ENCODE results near the gene CHD9NB. TPM values are rescaled to one million over a fixed set of nuclear protein-coding genes. Genes with fewer than 3 reads are reported as not detected.
"Not testable (repeated sequence)": the region's sequence is repeated elsewhere in the genome, so short reads cannot be mapped to it uniquely, and the experiment has no call there.

The CHD9NB gene
- total RNA-seq, 2 donors from 2014 or later: 0.47 to 0.94 TPM

DNA sequence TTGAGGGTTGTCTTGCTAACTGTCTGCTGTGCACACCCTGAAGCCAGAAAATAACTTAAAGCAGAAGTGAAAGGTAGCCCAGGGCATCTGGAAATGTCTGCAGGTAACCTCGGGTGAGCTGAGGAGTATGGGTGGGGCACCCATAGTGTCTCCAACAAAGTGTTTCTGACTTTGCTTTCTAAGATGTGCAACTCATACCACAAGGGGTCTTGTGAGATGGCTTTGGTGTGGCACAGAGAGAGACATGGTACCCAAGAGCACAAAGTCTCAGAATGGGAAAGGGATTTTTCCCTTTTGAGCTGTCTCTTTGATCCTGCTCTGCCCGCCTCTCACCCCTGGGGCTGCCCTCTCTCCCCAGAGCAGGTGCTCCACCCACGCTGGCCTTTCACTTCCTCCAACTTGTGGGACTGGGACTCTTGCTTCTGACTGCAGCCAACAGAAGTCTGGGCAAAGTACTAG is 9.0 kb upstream of the CHD9NB start:
- peak; percentile 36 to 50 for ATAC-seq
- intact Hi-C loops (cut with DNase I): no loop called here
- DNase-seq: peak; percentile 34

DNA sequence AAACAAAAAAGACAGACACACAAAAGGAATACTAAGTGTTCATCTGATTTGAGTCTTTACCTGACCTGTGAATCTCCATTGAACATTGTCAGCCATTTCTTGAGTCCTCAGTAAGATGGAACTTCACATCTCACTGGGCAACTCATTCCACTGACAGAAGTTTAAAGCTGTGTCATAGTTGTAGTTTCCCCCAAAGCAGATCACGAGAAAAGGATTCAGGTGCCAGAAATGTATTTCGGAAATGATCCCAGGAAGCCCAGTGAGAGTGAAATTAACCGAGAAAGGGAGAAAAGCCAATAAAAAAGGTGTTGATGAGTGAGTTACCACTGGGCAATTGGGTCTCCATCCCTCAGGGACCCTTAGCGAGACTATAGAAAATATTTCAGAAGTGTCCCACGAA is 8.6 kb upstream of the CHD9NB start:
- ATAC-seq (no peak), DNase-seq (no peak)
- intact Hi-C loops (cut with DNase I): no loop called here

DNA sequence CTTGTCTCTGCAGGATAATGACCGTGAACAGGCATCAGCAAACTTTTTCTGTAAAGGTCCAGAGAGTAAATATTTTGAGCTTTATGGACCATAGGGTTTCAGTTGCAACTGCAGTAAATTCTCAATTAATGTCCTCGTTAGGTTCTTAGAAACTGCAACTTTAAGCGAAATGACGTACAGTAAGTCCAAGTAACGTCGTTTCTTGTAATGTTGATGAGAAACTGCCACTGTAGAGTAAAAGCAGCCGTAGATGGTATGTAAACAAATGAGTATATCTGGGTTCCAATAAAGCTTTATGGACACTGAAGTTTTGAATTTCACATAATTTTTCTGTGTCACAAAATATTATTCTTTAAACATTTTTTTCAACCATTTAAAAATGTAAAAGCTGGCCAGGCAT is 7.0 kb upstream of the CHD9NB start:
- ATAC-seq (no peak), DNase-seq (no peak)
- intact Hi-C loops (cut with DNase I): loop anchor here (10.0 kb wide), 3 partner anchors 75 to 145 kb away; no protein-coding TSS in a partner anchor

DNA sequence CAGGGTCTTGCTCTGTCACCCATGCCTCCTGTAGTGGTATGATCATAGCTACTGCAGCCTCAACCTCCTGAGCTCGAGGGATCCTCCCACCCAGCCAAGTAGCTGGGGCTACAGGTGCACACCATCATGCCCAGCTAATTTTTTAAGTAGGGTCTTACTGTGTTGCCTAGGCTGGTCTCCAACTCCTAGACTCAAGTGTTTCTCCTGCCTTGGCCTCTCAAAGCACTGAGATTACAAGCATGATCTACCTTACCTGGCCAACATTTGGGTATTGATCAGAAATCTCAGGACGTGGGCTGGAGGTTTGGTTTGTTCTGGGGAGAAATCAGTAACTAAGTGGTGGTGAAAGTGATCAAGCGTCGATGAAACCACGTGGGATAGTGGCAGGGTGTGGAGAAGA is 6.2 kb upstream of the CHD9NB start:
- intact Hi-C loops (cut with DNase I): loop anchor here (10.0 kb wide), 3 partner anchors 76 to 146 kb away; no protein-coding TSS in a partner anchor
- DNase-seq (no peak), ATAC-seq (no peak)

DNA sequence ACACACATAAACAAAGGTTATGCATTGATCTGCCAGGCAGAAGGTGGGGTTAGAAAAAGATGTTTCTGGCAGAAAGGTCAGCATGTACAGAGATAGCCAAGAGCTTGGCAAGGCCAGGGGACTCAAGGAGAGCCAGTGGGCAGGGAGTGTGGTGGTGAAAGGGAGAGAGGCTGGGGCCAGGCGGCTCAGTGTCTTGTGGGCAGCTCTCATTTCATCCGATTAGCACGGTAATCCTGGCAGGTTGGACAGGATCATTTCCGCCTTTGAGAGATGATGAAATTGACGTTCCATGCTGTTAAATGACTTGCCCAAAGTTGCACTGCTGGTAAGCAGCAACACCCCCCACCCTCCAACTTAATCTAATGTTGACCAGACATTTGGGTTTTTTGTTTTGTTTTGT is 5.7 kb upstream of the CHD9NB start:
- intact Hi-C loops (cut with DNase I): loop anchor here (10.0 kb wide), 3 partner anchors 76 to 146 kb away; no protein-coding TSS in a partner anchor
- DNase-seq: no peak
- no peak for ATAC-seq

DNA sequence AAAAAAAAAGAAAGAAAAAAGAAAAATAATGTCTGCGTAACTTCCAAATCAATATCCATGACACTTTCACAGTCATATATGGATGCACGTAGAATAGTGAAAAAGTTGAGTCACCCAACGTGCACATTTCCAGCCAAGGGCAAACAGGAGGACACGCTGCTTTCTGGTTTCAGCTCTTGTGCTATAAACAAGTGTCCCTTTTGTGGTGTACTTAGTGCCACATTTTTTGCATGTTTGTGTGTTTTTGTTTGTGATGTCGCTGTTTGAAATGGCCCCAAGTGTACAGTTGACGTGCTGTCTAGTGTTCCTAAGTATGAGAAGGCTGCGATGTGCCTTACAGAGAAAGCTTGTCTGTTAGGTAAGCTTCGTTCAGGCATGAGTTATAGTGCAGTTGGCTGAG is 5.0 kb upstream of the CHD9NB start:
- no peak for ATAC-seq
- no peak for DNase-seq
- intact Hi-C loops (cut with DNase I): loop anchor here (10.0 kb wide), 3 partner anchors 77 to 147 kb away; no protein-coding TSS in a partner anchor

DNA sequence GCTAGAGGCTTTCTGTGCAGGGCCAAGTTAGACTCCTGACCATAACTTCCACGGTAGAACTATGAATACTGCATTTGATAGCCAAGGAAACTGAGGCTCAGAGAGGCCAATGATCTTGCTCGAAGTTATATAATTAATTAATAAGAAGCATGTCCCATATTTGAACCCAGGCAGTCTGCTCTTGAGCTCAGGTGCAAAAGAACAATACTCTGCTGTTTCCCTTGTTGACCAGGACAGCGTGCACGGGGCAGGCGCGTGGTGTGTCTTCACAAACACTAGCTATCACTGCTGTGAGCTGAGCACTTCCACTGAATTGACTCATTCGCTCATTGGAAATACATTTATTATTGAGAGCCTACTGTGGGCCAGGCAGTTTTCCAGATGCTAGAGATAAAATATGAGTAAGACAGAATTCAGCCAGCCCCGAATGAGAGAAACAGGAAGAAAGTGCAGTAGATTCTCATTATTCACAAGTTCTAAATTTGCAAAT is 3.7 kb upstream of the CHD9NB start:
- DNase-seq (peak; percentile 34), ATAC-seq (peak in 1 of 2 donors; percentile 1)
- intact Hi-C loops (cut with DNase I): loop anchor here (10.0 kb wide), 3 partner anchors 78 to 148 kb away; no protein-coding TSS in a partner anchor

DNA sequence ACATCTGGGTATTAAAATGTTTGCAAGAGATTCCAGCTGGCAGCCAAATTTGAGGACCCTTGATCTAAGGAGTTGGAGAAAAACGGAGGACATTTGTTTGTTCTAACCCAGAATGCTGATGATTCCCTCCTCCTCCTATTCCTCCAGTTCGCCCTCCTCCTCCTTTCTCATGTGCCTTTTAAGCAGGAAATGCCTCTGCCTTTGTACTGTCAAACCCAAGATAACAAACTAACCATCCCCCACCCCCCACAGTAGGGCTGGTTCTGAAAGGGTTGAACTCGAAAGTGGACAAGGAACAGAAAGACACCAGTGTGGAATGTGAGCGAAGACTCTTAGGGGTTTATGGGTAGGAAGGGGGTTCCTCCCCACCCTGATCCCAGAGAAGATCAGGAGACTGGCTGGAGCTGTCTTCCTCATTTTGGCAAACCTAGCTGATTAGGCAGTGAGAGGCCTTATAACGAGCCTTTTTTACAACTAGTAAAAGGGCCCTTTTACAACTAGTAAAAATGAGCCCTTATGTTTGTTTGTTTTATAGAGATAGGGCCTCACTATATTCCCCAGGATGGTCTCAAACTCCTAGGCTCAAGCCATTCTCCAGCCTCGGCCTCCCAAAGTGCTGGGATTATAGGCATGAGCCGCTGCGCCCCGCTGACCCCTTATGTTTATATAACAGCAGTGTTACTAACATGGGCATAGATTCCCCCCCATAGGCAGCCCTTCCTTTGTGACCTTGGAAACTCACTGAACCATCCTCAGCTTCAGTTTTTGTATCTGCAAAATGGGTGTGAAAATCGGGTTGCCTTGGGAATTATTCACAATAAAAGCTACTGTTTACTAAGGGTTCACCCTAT is 3.1 kb upstream of the CHD9NB start:
- peak; percentile 10 to 38 for ATAC-seq
- DNase-seq: peak; percentile 58
- intact Hi-C loops (cut with DNase I): loop anchor here (2.0 to 10.0 kb wide), 5 partner anchors 35 to 151 kb away; no protein-coding TSS in a partner anchor

DNA sequence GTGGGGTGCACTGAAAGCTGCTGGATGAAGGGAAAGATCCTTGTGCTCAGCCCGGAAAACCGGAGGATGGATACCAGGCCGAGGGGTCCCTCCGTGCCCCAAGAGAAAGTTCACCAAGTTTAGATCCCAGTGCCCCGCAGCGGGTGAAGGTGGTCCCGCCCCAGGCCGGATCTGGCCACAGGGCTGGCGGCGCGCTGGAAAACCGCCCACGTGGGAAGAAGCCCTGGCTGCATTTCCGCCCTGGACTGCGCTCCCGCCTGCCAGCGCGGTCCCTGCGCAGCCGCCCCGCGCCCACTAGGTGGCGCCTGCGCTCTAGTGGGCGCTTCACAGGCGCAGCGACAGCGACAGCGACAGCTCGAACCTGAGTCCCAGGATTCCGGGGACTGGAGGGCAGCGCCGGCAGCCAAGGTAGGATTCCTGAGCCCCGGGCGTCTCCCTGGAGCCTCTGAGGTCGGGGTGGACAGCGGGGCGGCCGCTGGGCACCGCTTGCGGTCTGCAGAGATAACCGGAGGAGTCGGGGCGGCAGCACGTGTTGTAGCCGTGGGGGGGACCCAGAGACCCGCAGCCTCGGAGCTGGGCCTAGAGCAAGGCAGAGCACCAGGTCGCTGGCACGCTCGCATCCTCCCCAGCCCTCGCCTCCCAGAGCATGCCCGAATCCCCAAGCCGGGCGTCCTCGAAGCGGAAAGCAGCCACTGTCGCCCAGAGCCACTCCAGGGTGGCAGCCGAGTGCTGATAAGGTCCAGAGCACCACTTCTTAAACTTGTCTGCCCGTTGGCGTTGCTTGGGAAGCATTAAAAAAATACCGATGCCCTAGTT is 2.2 kb upstream of the CHD9NB start, which contains the start of gene CHD9:
Gene CHD9 (plus strand): TSS at position 322 of the 816 bp plus-strand sequence. CDS start 101,099 bp downstream, outside the sequence.
- ATAC-seq: peak; percentile 84 to 92
- peak; percentile 87 for DNase-seq
- intact Hi-C loops (cut with DNase I): loop anchor here (2.0 to 10.0 kb wide), 6 partner anchors 36 to 152 kb away; no protein-coding TSS in a partner anchor

DNA sequence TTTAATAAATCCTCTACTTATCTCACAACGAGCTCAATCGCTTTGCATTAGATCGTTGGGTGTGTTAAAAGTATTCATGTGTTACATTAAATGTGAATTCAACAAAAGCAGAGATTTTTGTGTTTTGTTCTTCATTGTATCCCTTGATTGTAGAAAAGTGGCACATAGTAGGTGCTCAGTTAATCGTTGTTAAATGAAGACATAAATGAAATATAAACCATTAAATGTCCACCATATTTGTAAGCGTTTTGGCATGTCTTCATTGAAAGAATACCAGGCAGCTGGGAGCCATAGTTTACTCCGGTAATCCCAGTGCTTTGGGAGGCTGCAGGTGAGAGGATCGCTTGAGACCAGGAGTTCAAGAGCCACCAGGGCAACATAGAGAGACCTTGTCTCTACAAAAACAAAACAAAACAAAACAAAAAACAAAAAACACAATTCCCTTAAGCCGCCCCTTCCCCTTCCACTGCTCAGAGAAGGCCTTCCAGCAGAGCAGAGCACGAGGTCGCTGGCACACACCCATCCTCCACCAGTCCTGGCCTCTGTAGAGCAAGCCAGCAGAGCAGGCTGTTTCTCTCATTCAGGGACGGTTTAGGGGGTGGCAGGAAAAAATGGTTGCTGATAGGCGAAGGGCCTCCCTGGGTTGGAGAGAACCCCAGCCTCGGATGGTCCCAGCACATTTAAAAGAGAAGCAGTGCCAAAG is 1.4 kb upstream of the CHD9NB start:
- intact Hi-C loops (cut with DNase I): loop anchor here (2.0 to 10.0 kb wide), 6 partner anchors 37 to 153 kb away; no protein-coding TSS in a partner anchor
- DNase-seq (peak; percentile 60), ATAC-seq (peak; percentile 21 to 33)

DNA sequence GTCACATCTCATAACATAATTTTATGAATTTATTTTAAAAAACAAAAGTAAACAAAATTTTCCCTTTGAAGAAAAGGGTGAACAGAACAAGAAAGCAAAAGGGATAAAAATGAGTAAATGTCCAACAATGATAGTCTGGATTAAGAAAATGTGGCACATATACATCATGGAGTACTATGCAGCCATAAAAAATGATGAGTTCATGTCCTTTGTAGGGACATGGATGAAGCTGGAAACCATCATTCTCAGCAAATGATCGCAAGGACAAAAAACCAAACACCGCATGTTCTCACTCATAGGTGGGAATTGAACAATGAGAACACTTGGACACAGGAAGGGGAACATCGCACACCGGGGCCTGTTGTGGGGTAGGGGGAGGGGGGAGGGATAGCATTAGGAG is 1.4 kb downstream of the CHD9NB start:
- not testable (repeated sequence) for DNase-seq, ATAC-seq
- intact Hi-C loops (cut with DNase I): loop anchor here (5.0 to 10.0 kb wide), 4 partner anchors 84 to 154 kb away; no protein-coding TSS in a partner anchor

DNA sequence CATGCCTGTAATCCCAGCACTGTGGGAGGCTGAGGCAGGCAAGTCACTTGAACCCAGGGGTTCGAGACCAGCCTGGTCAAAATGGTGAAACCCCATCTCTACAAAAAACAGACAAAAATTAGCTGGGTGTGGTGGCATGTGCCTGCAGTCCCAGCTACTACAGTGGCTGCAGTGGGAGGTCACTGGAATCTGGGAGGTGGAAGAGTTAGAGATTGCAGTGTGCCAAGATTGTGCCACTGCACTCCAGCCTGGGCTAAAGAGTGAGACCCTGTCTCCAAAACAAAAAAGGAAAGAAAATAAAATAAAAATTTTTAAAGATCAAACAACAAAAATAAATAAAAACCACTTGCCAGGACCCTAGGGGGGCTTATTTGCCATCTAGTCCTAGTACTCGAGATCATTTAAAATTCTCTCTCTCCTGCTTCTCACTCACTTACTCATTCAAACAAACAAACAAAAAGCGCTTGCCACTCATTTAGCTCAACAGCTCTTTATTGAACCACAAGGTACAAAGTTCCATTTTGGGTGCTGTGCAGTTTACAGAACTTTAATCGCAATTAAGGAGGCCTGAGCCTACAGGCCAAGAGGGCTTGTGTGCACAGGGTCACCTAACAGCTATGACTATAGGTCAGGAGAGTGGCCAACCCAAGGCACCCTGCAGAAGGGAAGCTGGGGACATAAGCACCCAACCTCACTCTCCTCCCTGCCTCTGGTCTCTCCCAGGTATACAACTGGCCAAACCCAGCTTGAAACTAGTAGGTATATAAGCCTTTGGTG is 4.4 kb downstream of the CHD9NB start:
- DNase-seq (no peak), ATAC-seq (no peak)
- intact Hi-C loops (cut with DNase I): no loop called here

DNA sequence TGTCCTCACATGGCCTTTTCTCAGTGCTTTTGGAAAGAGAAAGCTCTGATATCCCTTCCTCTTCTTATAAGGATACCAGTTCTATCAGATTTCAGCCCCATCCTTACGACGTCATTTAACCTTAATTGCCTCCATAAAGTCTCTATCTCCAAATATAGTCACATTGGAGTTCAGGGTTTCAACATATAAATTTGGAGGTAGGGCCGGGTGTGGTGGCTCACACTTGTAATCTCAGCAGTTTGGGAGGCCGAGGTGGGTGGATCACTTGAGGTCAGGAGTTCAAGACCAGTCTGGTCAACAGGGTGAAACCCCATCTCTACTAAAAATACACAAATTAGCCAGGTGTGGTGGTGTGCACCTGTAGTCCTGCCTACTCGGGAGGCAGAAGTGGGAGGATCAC is 5.2 kb downstream of the CHD9NB start:
- intact Hi-C loops (cut with DNase I); ATAC-seq: not testable (repeated sequence)

DNA sequence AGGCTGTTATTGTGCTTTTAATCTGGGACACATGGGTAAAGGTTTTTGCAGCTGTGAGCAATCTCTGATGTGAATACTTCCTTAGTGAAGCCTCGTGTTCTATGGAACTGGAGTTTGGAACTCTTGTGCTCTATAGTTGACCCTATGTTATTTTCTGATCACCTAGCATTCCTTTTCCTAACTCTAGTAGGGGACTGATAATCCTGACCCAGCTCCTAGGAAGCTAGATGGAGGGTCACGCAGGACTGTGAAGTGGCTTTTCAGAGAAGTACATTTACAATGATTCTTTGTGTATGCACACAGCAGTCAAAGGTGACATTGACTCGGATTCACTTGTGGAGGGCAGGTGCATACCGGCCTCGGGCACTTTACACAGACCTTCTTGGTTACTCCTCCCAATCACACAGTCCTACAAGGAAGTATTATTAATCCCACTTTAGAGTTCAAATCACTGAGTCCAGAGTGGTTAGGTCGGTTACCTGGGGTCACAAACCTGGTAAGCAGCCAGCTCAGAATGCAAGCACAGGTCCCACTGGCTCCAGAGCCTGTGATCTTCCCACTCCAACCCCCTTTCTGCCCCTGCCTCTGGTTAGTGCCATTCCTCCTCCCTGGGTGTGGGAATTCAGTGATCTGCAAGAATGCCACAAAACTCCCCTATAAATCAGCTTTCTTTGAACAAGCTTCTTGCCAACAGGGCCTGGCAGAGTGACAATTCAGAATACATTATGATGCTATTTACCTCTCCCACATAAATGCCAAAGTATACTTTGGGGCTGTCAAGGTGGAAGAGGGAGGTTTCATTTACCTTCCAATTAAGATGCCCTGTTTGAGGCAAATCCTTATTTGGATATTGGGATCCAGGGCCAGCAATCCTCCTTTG is 7.1 kb downstream of the CHD9NB start:
- ATAC-seq (no peak), DNase-seq (no peak)
- intact Hi-C loops (cut with DNase I): no loop called here

More for the DNA sequence above, 5.2 kb downstream of the CHD9NB start:
- DNase-seq: not testable (repeated sequence)

DNA sequence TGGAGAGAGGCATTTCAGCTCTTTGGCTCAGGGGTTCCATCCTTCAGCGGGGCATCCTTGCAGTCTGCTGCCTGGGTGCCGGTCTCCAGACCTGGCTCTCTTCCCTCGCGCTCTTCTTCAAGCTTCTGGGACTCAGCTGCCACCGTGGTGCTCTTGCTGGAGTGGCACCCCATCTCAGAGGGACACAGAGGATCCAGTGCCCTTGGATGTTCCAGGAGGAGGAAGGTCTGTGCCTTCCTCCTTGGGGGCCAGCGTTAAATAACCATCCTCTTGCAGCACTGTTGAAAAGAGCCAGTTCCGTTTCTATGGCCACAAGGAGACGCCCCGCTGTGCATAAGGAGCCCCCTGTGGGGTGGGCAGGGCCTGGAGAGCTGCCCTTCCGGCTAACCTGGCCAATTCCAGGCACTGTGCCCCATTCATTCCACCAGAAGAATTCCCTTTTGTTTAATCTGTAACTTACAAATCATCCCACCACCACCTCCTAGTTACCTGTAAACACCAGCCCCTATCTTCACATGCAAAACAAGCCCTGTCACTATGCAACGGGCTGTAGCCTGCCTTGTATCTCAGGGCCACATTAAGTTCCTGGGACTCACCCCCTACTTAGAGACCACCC is 8.6 kb downstream of the CHD9NB start:
- ATAC-seq: peak in 1 of 2 donors; percentile 22
- intact Hi-C loops (cut with DNase I): no loop called here
- peak; percentile 31 for DNase-seq

DNA sequence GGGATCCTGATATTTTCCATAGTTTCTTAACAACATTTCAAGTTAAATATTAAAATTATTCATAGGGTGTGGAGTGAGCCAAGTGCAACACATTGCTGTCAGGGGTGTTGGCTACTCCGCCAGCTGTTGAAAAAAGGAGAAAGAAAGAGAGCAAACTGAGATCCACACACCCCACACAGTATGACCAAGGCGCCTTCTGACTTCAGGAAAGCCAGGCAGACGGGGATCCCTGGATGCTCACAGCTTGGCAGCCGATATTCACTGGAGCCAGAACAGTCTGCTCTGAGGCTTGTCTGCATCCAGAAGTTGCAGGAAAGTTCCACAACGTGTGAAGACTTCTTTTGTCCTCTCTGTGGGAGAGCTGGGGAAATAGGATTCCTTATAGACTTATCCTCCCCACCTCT is 9.3 kb downstream of the CHD9NB start:
- DNase-seq (peak; percentile 26), ATAC-seq (peak; percentile 27 to 67)
- intact Hi-C loops (cut with DNase I): no loop called here
